Bone marrow (tissue), 2 donors: ENCODE measurements around the gene IGF1R.

Experiments
- DNase-seq, 2 donors: peaks; one replicate each; lab custom pipeline; 2025; lab: John Stamatoyannopoulos, UW

The IGF1R gene

DNA sequence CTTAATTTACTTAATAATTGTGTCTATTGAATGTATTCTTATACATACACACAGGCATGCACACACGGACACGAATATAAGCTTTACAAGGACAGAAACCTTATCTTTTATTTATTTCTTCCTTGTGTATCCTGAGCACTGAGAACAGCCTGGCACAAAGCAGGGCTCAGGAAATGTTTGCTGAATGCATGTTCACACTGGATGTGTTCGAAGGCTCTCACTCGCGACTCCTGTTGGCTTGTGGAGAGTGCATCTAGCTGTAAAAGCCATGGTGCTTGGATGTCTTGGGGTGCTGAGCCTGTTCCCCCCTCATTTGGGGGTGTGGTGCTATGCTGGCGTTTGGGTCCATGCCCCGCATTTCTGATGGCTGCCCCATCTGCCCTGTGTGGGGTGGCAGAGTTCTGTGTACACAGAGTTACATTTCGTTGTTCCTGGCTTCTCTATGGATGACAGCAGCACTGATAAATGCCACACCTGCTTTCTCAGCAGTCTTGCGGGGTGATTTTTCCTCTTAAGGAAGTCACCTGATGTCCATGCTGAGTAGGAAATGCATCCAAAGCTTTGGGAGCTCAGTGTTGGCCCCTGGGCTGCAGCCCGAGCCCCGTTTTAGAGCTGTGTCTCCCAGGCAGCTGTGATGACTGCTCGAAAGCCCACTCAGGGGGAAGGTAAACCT is 148.5 kb downstream of the IGF1R start:
- no peak for DNase-seq

DNA sequence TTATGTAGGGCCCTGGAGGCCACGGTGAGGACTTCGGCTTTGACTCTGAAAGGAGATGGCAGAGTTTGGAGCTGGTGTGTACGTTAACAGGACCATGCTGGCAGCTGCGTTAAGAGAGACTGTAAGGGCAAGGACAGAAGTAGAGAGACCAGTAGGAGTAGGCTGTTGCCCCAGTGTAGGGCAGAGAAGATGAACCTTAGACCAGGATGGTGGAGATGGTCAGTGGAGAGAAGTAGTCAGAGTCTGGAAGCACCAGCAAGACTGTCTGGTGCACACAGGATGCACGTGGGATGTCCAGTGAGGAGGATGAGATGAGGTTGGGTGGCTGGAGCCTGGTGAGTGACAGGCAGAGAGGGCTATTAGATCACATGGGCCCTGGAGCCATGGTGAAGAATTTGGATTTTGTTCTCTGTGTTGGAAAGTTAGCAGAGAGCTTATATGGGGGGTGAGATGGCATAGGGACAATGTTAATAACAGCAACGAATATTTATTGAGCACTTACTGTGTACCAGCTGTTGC is 150.1 kb downstream of the IGF1R start:
- no peak for DNase-seq

DNA sequence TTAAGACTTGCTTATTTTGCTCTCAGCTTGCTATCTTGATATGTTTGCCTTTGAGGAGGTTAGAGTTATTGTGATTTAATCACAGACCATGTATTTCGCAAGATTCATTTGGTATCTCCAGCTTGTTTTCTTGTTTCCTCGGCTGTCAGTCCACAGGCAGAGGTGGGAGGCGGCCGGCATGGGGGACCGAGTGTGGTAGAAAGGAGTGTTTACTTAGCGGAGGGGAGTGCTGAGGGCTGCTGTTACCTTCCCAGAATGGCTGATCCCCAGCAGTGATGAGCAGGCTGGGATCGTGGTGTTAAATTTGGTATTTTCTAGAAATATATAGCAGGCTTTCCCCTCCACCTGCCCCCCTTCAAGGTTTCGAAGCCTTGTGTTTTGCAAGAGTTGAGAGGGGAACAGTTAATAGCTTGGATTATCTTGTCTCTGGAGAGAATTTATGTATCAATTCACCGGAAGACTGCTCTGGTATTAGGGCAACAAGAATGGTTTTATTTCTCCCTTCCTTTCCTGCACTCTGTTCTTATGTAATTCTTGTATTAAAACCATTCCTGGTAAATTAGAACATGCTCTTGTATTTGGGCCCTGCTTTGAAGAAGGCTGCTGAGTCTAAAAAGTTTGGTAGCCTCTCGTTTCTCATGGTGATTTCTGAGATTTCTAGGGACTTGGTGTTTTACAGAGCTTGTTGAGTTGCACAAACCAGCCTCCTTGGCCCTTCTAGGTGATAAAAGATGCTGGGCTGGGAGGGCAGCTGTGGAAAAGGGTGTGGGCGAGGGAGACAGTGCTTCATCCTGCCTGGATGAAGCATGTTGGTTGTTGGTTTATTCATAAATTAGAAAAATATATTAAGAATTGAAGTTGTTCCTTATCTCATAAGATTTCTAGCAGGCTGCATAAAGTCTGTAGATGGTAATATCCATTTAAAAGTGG is 151.4 kb downstream of the IGF1R start:
- no peak for DNase-seq

DNA sequence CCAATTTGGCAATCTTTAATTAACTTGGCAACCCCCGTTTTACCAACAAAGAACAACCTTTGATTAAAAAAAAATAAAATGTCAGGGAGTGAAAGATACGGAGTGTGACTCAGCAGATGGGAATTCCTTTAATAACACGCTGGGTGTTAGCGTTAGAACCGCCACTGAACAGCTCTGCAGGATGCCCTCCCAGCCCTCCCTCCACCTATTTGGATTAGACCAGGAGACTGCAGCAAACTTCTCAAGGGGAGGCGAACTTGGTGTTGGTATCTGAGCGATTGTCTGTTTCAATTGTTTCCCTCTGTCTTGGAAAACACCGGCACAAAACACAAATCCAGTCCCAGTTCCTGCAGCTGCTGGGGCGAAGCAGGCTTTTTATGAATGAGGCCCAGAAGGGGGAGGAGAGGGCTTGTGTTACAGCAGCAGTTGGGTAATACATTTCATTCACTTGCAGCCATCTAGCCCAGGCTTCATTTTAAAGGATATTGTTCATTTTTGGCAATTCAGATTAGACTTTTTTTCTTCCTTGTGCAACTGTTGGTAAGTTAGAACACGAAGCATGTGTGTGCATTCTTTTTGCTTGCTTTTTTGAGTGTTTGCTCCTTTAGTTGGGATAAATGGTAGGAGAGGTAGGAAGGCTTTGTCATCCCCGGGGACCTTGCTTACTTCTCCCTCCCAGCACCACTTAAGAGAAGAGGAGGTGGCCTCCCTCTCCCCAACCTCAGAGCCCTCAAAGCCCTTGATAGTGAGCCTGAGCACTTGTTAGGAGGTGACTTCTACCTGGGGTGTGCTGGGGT is 152.3 kb downstream of the IGF1R start:
- DNase-seq, result no peak

DNA sequence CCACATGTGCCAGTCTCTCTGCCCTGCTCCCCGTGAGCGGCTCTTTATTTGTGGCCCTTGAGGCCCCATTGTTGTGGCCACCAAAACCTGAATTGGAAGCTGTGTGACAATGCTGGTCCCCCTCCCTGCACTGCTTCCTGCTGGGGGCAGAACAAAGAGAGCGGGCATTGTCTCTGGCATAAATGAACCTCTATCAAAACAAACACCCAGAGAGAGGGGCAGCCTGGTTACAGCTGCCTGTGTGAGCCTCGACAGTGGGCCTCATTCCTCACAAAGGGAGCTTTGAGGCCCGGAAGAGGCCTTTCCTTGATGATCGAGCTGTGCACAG is 152.9 kb downstream of the IGF1R start:
- no peak for DNase-seq

DNA sequence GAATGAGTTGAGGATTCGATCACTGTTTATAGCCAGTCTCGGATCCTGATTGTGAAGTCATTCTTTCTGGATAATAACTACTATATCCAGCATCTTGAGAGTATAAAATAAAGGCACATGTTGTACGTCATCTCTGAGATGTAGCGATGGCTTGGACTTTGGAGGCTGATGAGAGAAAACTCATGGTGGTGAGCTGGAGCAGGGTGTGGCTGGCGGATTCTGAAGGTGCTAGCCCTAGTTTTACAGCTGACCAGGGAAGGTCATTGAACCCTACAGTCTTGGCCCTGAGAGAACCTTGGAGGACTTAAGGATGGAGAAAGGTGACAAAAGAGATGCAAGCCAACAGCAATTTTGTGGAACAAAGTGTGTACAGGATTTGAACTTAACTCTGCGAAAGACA is 153.8 kb downstream of the IGF1R start:
- no peak for DNase-seq

DNA sequence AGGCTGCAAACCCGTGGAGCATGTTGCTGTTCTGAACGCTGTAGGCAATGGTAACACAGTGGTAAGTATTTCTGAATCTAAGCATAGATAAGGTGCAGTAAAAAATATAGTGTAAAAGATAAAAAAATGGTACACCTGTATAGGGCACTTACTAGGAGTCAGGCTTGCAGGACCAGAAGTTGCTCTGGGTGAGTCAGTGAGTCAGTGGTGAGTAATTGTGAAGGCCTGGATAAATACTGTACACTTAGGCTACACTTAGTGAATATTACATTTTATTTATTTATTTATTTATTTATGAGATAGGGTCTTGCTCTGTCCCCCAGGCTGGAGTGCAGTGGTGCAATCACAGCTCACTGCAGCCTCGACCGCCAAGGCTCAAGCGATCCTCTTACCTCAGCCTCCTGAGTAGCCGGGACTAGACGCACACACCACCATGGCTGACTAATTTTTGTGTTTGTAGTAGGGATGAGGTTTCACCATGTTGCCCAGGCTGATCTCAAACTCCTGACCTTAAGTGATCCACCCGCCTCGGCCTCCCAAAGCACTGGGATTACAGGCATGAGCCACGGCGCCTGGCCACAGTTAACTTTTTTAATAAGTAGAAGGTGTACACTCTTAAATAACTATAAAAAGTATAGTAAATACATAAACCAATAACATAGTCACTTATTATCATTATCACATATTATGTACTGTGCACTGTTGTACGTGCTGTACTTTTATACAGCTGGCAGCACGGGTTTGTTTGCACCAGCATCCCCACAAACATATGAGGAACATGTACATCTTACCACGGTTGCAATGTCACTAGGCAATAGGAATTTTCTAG is 155.1 kb downstream of the IGF1R start:
- no peak for DNase-seq

DNA sequence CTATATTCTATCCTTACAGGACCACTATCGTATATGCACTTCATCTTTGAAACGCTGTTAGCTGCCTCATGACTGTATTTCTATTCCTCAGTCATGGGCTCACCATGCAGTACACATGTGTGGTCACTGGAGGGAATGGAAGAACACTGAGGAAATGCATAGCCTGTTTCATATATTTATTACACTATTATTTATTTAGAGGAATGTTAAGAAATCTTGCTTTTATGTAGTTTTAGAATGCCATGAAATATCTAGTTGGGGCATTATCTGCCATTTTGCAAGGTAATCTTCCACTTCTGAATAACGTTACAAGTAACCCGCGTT is 155.7 kb downstream of the IGF1R start:
- DNase-seq, result no peak

DNA sequence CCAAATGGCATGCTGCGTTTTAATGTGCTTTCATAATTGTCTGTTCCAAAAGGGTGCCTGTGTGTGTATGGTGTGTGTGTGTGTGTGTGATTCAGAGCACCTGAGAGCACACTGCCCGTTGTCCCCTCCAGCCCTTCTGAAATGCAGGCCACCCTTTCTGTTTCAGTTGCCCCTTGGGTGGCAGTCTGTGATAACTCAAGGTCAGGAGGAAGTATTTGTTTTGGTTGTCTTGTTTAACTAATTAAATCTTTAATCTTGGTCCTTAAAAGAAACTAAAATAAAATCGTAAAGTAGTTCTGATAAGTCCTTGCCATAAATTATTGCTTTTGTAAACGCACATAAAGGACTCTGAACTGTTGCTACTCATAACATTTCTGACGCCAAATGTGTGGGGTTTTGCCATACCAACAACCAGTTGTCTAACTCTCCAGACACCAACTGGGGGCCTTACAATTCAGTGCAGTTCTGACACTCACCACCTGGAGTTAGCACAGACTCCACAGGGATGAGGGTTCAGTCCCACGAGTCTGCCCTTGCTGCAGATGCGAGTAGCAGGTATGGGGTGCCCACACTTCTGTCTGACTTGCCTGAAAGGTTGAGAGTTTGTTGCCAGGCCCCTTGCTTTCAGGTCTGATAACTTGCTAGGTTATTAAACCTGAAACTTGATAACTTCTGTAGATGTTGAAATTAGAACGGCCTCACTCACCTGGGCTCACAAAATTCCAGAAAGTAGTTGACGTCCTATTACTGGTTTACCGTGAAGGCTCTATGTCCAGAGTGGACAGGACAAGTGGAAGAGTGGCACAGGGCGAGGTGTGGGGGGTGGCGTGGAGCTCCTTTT is 157.3 kb downstream of the IGF1R start:
- no peak for DNase-seq

DNA sequence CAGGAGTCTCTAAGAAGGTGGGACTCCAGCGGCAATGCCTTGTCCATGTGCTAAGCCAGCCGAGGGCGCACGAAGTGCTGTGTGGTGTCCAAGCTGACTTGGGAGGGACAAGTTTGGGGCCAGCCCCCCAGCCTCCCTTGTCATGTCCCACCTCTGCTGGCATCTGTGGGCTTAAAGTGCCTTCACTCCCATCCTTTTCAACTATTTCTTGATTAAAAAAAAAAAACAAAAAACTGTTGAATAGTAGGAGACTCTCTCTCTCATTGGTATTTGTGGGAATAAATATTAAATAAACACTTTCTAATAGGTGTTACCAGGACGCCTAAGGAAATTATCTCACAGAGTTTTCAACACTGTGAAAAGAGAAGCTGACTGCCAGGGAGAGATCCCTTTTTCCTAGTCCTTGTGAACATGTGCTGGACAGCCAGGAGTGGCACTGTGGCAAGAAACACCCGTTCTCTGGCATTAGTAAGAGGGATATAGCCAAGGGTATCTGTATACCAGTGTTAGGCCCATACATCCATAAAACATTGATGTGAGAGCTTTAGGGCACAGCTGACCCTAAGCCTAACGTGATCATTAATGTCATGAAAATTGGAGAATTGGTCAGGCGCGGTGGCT is 158.0 kb downstream of the IGF1R start:
- DNase-seq, result no peak

DNA sequence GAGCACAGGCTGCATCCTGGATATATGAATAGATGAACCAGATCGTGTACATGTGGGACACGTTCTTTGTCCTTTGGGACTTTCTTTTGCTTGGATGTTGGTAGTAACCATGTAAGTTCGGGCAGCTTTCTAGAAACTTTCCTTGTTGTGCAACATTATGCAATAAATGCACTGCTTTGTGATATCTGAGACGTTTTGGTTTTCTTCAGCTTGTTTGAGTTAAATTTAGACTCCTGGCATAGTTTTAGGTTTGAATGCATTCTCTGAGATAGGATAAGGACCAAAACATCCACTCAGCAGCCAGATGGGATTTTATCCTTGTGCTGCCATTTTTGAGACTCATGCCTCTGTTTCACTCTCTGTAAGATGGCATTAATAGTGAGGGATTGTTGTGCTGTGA is 158.9 kb downstream of the IGF1R start:
- no peak for DNase-seq

DNA sequence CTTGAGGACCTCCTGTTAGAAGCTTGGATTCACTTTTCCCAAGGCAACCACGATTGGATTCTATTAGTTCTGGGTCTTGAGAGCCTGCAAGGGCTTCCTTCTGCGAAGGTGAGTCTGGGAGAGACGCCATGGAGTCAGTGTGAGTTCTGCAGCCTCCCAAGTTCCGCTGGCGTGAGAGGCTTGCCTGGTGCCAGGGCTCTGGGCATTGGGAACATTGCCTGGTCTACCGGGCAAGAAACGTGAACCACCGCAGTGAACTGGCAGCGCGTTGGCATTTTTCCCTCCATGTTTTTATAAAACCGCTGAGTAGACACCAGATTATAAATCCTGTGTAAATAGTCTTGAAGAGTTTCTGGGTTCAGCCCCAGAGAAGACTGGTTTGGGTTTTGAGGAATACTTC is 160.9 kb downstream of the IGF1R start:
- no peak for DNase-seq

DNA sequence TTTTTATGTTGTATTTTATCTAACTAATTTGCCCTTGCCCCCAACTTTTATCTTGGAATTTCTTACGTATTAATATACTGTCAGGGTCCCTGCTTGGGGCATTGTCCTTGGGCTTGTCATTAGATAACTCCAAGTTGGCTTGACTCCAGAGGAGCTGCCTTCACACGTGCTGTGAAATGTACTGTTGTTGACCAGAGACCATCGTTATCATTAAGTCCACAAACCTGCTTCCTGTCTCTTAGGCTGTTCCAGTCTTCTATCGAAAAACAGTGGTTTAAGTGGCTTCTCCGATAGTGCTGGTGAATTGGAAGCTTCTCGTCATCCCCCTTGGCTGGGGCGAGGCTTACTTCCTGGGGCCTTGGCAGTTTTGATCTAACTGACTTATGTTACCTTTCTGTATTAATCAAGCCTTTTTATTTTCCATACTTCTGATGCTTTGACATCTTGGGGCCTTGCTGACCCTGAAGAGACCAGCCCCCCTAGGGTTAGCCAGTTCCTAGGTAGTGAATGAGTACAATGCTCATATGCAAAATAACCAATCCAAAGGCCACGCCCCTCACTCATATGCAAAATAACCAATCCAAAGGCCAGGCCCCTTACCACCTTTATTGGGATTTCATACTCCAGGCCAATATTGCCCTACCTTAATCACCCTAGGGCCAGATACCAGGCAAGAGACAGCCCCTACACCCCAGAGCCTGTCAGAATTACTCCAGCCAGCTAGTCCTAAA is 164.5 kb downstream of the IGF1R start:
- no peak for DNase-seq

DNA sequence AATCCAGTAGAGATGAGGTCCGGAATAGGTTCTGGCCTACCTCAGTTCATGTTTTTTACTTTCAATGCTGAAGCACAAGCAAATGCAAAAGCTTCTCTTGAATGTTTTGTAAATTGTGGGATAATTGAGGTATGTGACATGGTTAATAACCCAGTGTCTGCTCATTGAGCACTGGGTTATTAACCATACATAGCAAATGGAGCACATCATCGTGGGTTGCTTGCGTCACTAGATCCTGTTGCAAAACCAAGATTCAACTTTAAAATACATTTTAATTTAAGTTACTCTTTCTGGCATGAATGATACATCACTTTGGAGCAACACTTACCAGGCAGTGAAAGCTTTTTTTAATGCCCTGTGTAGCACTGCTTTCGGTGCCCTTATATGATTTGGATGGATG is 165.6 kb downstream of the IGF1R start:
- DNase-seq, result no peak

DNA sequence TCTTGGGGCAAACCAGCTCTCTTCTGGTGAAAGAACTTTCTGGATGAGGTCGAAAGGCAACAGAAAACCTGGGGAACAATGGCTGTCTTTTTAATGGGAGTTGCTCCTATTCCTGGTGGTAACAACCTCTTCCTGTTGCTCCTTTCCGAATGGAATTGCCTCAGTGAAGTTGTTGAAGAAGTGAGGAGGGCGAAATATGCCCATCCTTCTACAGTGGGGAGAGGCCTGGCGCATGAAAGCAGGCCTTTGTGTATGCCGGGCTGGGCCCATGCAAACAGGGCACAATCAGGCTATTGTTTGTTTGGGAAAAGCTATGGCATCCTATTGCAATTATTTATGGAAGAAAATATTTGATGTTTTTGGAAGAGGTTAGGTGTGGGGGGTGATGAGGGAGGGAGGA is 166.9 kb downstream of the IGF1R start:
- DNase-seq, result no peak

DNA sequence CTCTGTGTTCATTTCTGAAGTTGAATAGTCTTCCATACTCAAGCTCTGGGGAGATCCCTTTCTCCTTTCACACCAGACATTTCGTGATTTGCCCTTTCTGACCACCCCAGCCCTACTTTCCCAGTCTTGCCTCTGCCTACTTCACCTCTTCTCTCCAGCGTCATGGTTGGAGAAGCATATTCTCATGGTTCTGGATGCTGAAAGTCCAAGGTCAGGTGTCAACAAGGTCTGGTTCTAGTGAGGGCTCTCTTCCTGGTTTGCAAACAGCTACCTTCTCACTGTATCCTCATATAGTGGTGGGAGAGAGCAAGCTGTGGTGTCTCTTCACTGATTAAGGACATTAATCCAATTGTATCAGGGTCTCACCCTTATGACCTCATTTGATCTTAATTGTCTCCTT is 169.4 kb downstream of the IGF1R start:
- no peak for DNase-seq

DNA sequence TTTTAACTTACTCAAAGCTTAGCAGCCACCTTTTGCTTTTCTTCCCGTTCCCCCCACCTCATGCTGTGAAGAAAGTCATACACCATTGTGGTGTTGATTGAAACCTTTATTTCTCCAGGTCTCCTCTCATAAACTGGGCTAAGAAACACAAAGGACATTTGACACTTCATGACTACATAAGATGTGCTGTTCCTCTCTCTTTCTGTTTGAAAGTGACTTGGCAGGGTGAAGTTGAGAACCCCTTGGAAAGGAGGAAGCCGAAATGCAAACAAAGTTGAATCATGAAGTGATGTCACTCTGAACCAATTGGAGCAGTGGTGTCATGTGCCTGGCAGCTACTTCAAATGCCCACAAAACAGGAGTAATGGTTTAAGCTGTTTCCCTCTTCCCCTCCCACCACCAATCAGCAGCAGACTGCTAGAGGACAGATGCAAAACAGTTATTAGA is 174.7 kb downstream of the IGF1R start:
- no peak for DNase-seq

DNA sequence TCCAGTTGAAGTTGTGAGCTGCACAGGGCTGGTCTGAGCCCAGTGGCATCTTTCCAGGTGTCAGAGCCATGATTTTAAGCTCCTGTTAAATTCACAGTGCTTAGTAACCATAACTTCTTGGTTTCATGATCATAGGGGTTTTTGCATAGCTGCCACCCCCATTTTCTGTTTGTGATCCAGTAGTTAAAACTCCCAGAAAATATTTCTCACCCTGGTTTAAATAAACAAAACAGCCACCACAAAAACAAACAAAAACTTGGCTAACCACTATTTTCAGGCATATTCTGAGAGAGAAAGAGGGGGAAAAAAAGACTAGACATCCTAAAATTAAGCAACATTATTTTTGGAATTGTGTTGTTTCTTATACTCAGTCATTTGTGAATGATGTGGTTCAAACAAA is 175.3 kb downstream of the IGF1R start:
- DNase-seq, result no peak

DNA sequence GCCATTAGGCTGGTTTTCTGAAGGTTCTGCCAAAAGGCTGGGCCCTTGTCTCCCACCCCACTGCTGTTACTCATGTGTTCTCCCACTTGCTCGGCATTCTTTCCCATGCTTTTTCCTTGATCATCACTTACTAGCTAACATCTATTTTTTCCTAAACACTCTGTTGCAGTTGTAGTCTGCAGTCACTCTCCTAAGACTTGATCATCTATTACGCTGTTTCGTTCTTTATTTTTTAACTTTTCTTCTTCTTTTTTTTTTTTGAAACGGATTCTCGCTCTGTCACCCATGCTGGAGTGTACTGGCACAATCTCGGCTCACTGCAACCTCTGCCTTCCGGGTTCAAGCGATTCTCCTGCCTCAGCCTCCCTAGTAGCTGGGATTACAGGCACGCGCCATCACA is 176.3 kb downstream of the IGF1R start:
- no peak for DNase-seq

DNA sequence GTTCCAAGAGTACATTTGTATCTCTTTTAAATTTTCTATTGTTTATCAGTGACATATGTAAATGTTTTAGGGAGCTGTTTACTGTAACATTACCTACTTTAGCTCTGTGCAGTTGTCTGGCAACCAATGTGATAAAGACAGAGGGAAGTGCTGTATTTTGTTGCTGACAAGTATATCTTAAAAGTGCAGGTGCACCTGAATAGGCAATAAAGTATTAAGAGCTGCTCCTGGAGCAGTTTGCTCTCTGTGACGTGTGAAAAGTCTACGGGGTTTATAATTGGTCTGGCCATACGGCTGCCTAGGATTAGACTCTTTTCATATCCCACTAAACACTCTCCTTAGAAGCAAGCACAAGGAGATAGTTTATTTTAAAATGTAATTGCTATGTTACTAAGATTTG is 178.3 kb downstream of the IGF1R start:
- no peak for DNase-seq
